H9 (cell line): ENCODE data around the gene CFAP298. TPM values are rescaled to one million over a fixed set of nuclear protein-coding genes. Genes with fewer than 3 reads are reported as not detected.

Experiments used
- DNase-seq: peaks from one replicate; pipeline ENCODE4 v3.0.0-alpha.2; 2017
- H2AFZ ChIP-seq: one replicate; pipeline ENCODE4 v1.6.1; 2013; ENCODE audit warnings: mild to moderate bottlenecking, low read length, control low read depth, moderate library complexity
- H2AK5ac ChIP-seq: 2 replicates; pipeline ENCODE4 v1.6.1; 2013; ENCODE audit warnings: low read length, control low read depth, mixed read lengths; ENCODE audit not compliant: insufficient read length
- H2BK120ac ChIP-seq: one replicate; pipeline ENCODE4 v1.6.1; 2013; ENCODE audit warnings: low read depth, mild to moderate bottlenecking, low read length, control low read depth, inconsistent platforms; ENCODE audit not compliant: poor library complexity, severe bottlenecking
- H2BK12ac ChIP-seq: 2 replicates; pipeline ENCODE4 v1.6.1; 2013; ENCODE audit warnings: low read length, control low read depth, mixed read lengths, low read depth; ENCODE audit not compliant: insufficient read length
- H2BK15ac ChIP-seq: 2 replicates; pipeline ENCODE4 v1.6.1; 2013; ENCODE audit warnings: low read depth, low read length, control low read depth
- H2BK20ac ChIP-seq: one replicate; pipeline ENCODE4 v1.6.1; 2013; ENCODE audit warnings: low read depth, mild to moderate bottlenecking, low read length, control low read depth, inconsistent platforms; ENCODE audit not compliant: poor library complexity, severe bottlenecking
- H2BK5ac ChIP-seq: 2 replicates; pipeline ENCODE4 v1.6.1; 2013; ENCODE audit warnings: low read length, control low read depth, mixed read lengths; ENCODE audit not compliant: insufficient read length
- H3K14ac ChIP-seq: 2 replicates; pipeline ENCODE4 v1.6.1; 2013; ENCODE audit warnings: low read length, control low read depth; ENCODE audit not compliant: insufficient read depth
- H3K18ac ChIP-seq: 2 replicates; pipeline ENCODE4 v1.6.1; 2013; ENCODE audit warnings: low read depth, mild to moderate bottlenecking, mixed read lengths, low read length, control low read depth; ENCODE audit not compliant: insufficient read length
- H3K23ac ChIP-seq: 2 replicates; pipeline ENCODE4 v1.6.1; 2013; ENCODE audit warnings: low read length, control low read depth, mixed read lengths, low read depth; ENCODE audit not compliant: insufficient read length
- H3K23me2 ChIP-seq: 2 replicates; pipeline ENCODE4 v1.6.1; 2013; ENCODE audit warnings: low read depth, mild to moderate bottlenecking, mixed read lengths, low read length, control low read depth; ENCODE audit not compliant: insufficient read length, poor library complexity, severe bottlenecking
- H3K27ac ChIP-seq: 2 replicates; pipeline ENCODE4 v1.5.1; 2013; ENCODE audit warnings: low read length, control low read depth, mixed read lengths, low read depth; ENCODE audit not compliant: insufficient read length
- H3K27me3 ChIP-seq: 2 replicates; pipeline ENCODE4 v1.6.1; 2013; ENCODE audit warnings: low read length, control low read depth, inconsistent platforms; ENCODE audit not compliant: insufficient read depth
- H3K4ac ChIP-seq: 2 replicates; pipeline ENCODE4 v1.6.1; 2013; ENCODE audit warnings: low read depth, mild to moderate bottlenecking, control low read depth, inconsistent platforms, low read length, moderate library complexity
- H3K4me1 ChIP-seq: 2 replicates; pipeline ENCODE4 v1.6.1; 2013; ENCODE audit warnings: low read length, control low read depth, inconsistent platforms; ENCODE audit not compliant: insufficient read depth
- H3K4me2 ChIP-seq: 2 replicates; pipeline ENCODE4 v1.6.1; 2013; ENCODE audit warnings: low read length, control low read depth, mixed read lengths; ENCODE audit not compliant: insufficient read length, insufficient read depth
- H3K56ac ChIP-seq: 2 replicates; pipeline ENCODE4 v1.6.1; 2013; ENCODE audit warnings: low read depth, mild to moderate bottlenecking, mixed read lengths, low read length, control low read depth; ENCODE audit not compliant: insufficient read length
- H3K79me1 ChIP-seq: 2 replicates; pipeline ENCODE4 v1.6.1; 2013; ENCODE audit warnings: low read depth, mild to moderate bottlenecking, moderate library complexity, low read length, control low read depth, inconsistent platforms; ENCODE audit not compliant: insufficient read depth, poor library complexity, severe bottlenecking
- H3K79me2 ChIP-seq: 2 replicates; pipeline ENCODE4 v1.6.1; 2013; ENCODE audit warnings: low read length, control low read depth, inconsistent platforms; ENCODE audit not compliant: insufficient read depth
- H3K9ac ChIP-seq: 2 replicates; pipeline ENCODE4 v1.6.1; 2013; ENCODE audit warnings: low read length, control low read depth, mixed read lengths; ENCODE audit not compliant: insufficient read length; ENCODE audit errors: extremely low read depth
- H3K9me3 ChIP-seq: one replicate; pipeline ENCODE4 v1.6.1; 2013; ENCODE audit warnings: low read depth, low read length, inconsistent platforms; ENCODE audit not compliant: control insufficient read depth
- H3T11ph ChIP-seq: one replicate; pipeline ENCODE4 v1.6.1; 2013; ENCODE audit warnings: mild to moderate bottlenecking, low read length, control low read depth, inconsistent platforms
- H4K20me1 ChIP-seq: one replicate; pipeline ENCODE4 v1.6.1; 2013; ENCODE audit not compliant: control insufficient read depth, insufficient read length, insufficient read depth
- H4K5ac ChIP-seq: 2 replicates; pipeline ENCODE4 v1.6.1; 2013; ENCODE audit warnings: low read depth, mild to moderate bottlenecking, mixed read lengths, low read length, control low read depth; ENCODE audit not compliant: insufficient read length
- H4K8ac ChIP-seq: replicated peaks from 2 replicates; pipeline ENCODE4 v1.6.1; 2013; ENCODE audit warnings: low read length, control low read depth, mixed read lengths, low read depth; ENCODE audit not compliant: insufficient read length
- H4K91ac ChIP-seq: 2 replicates; pipeline ENCODE4 v1.6.1; 2013; ENCODE audit warnings: low read depth, mild to moderate bottlenecking, moderate library complexity, mixed read lengths, low read length, control low read depth; ENCODE audit not compliant: insufficient read length
- H3K27ac Mint-ChIP-seq, 3 experiments: 2 replicates in 2 of 3; 3 replicates in 1 of 3; pipeline ENCODE4 v1.8.0; 2020 to 2021; ENCODE audit warnings: mixed read lengths in 3 of 3, mild to moderate bottlenecking in 1 of 3, moderate library complexity in 1 of 3
- H3K27me3 Mint-ChIP-seq: 2 replicates; pipeline ENCODE4 v1.8.0; 2021; ENCODE audit warnings: low read depth, mild to moderate bottlenecking, moderate library complexity, mixed read lengths
- H3K36me3 Mint-ChIP-seq, 3 experiments: 2 replicates in 2 of 3; 3 replicates in 1 of 3; pipeline ENCODE4 v1.8.0; 2020 to 2021; ENCODE audit warnings: low read depth in 3 of 3, mixed read lengths in 3 of 3; ENCODE audit not compliant: insufficient read depth in 1 of 3
- H3K4me1 Mint-ChIP-seq, 2 experiments: 2 replicates each; pipeline ENCODE4 v1.8.0; 2020; ENCODE audit warnings: mixed read lengths in 2 of 2
- H3K4me3 Mint-ChIP-seq, 2 experiments: 2 replicates in 1 of 2; 3 replicates in 1 of 2; pipeline ENCODE4 v1.8.0; 2020 to 2021; ENCODE audit warnings: mild to moderate bottlenecking in 2 of 2, mixed read lengths in 2 of 2, moderate library complexity in 1 of 2
- H3K9me3 Mint-ChIP-seq, 2 experiments: 2 replicates in 1 of 2; 3 replicates in 1 of 2; pipeline ENCODE4 v1.8.0; 2020; ENCODE audit warnings: mild to moderate bottlenecking in 2 of 2, mixed read lengths in 2 of 2, moderate library complexity in 1 of 2
- CTCF ChIP-seq: fragments of 200-600 bp; sonication (generic); conservative IDR thresholded peaks from 3 replicates; pipeline ENCODE4 v1.8.0; 2021; ENCODE audit warnings: antibody characterized with exemption, mild to moderate bottlenecking
- WGBS: extraction: QIAGEN DNeasy Blood & Tissue Kit; methylation state at CpG from one replicate; pipeline ENCODE4 v1.1.7; 2013; ENCODE audit warnings: missing lambda C conversion rate, low lambda C conversion rate, mixed read lengths; ENCODE audit not compliant: insufficient read length; ENCODE audit errors: extremely low coverage; 5-methylcytosine and 5-hydroxymethylcytosine counted together
- total RNA-seq: library from RNA; stranded (reverse); gene quantifications from 2 replicates; pipeline ENCODE4 v1.2.1, GENCODE V29; 2021

CFAP298 gene
- total RNA-seq, 1 experiment from 2014 or later = 81.8 TPM

DNA sequence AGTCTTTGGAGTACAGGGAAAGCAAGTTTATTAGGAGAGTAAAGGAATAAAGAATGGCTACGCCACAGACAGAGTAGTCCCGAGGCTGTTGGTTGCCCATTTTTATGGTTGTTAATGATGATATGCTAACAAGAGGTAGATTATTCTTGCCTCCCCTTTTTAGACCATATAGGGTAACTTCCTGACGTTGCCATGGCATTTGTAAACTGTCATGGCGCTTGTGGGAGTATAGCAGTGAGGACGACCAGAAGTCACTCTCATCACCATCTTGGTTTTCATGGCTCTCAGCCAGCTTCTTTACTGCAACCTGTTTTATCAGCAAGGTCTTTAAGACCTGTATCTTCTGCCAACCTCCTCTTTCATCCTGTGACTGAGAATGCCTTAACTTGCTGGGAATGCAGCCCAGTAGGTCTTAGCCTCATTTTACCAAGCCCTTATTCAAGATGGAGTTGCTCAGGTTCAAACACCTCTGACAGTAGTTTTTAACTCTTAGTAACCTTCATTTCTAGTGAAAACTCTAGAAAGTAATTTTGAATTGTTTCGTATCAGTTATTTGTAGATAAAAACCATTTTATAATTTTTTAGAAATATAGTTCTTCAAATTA, 53.1 kb downstream of the CFAP298 start:
- H4K5ac ChIP-seq = no peak overlapping the region
- Mint-ChIP-seq H3K4me1 (peaks cover 54 to 58% of the 10 kb centered on the region in 2 experiments), H3K27ac (no peak overlapping the region), H3K27me3 (no peaks in the 10 kb centered on the region), H3K9me3 (peaks cover 2 to 4% of the 10 kb centered on the region in 2 experiments; a peak in 2 of 5 replicates), H3K4me3 (no peak overlapping the region), H3K36me3 (peaks cover 0 to 5% (median 0%) of the 10 kb centered on the region in 3 experiments; a peak in 3 of 7 replicates)
- no peak overlapping the region for H3K4ac ChIP-seq
- no peak overlapping the region for H3K18ac ChIP-seq
- H3K4me2 ChIP-seq = no peak overlapping the region
- H2BK20ac ChIP-seq = no peak overlapping the region
- H4K91ac ChIP-seq = no peak overlapping the region
- DNase-seq = no peak
- H3K23me2 ChIP-seq = no peaks in the 10 kb centered on the region
- H3K79me2 ChIP-seq = no peaks in the 10 kb centered on the region
- H3K23ac ChIP-seq = no peak overlapping the region
- H3K14ac ChIP-seq = no peak overlapping the region
- no peak overlapping the region for H2AK5ac ChIP-seq
- no peak overlapping the region for H3K56ac ChIP-seq
- no peaks in the 10 kb centered on the region for H3K27me3 ChIP-seq
- peaks cover 2% of the 10 kb centered on the region; the same call in 1 of the 2 replicates for H3K4me1 ChIP-seq
- no peak overlapping the region for H2BK120ac ChIP-seq
- H3K27ac ChIP-seq = no peak overlapping the region
- no CpG with 5 or more reads among the region's 6 CpGs for WGBS
- no peak overlapping the region for H2BK15ac ChIP-seq
- TF ChIP-seq CTCF = no peak
- H3K9me3 ChIP-seq = no peaks in the 10 kb centered on the region
- H3K79me1 ChIP-seq = no peaks in the 10 kb centered on the region
- H3T11ph ChIP-seq = no peak overlapping the region
- H4K8ac ChIP-seq = no peak overlapping the region
- no peak overlapping the region for H2AFZ ChIP-seq
- no peak overlapping the region for H2BK12ac ChIP-seq
- no peak overlapping the region for H3K9ac ChIP-seq
- no peak overlapping the region for H2BK5ac ChIP-seq
- H4K20me1 ChIP-seq = no peaks in the 10 kb centered on the region
